HUES64 (cell line): ENCODE results near the gene SERPINH1. TPM values are rescaled to one million over a fixed set of nuclear protein-coding genes. Genes with fewer than 3 reads are reported as not detected.

Experiments
- H3K27ac ChIP-seq: 2 replicates; pipeline ENCODE4 v1.7.0; 2013; ENCODE audit warnings: low read depth, low read length, inconsistent platforms
- H3K27me3 ChIP-seq: 2 replicates; pipeline ENCODE4 v1.6.1; 2013; ENCODE audit warnings: mild to moderate bottlenecking, low read length; ENCODE audit not compliant: insufficient read depth
- H3K36me3 ChIP-seq: 2 replicates; pipeline ENCODE4 v1.6.1; 2013; ENCODE audit warnings: mild to moderate bottlenecking, low read length; ENCODE audit not compliant: insufficient read depth
- H3K4me1 ChIP-seq: 2 replicates; pipeline ENCODE4 v1.6.1; 2013; ENCODE audit warnings: mild to moderate bottlenecking, low read length, moderate library complexity; ENCODE audit not compliant: insufficient read depth
- H3K4me3 ChIP-seq: 2 replicates; pipeline ENCODE4 v1.5.1; 2013; ENCODE audit warnings: mild to moderate bottlenecking, low read length, moderate library complexity
- H3K9ac ChIP-seq: 2 replicates; pipeline ENCODE4 v1.6.1; 2013; ENCODE audit warnings: mild to moderate bottlenecking, low read depth, low read length
- H3K9me3 ChIP-seq: 2 replicates; pipeline ENCODE4 v1.6.1; 2013; ENCODE audit warnings: low read depth, low read length; ENCODE audit not compliant: insufficient read depth
- WGBS: fragments of 150-250, 120-280 bp; methylation state at CpG from one replicate; pipeline ENCODE4 v1.1.7; 2013; ENCODE audit warnings: missing lambda C conversion rate; 5-methylcytosine and 5-hydroxymethylcytosine counted together
- polyA plus RNA-seq, 2 experiments: library from polyadenylated mRNA; stranded (reverse); fragments of 50-300 nt; gene quantifications; one replicate each; pipeline ENCODE4 v1.2.3, GENCODE V29; 2013

SERPINH1 gene
- polyA plus RNA-seq (2013, experiment 1 of 2), result 358 TPM
- polyA plus RNA-seq (2013, experiment 2 of 2), result 392 TPM

GRCh38 chr11:75562048-75562835 is at the start of gene SERPINH1:
SERPINH1 (plus strand) TSS chr11:75562253; CDS start chr11:75566350, 4,097 bp downstream.
- peaks cover 62% of the 10 kb centered on the region for H3K4me1 ChIP-seq
- H3K36me3 ChIP-seq, result peaks cover 29% of the 10 kb centered on the region
- under 1% methylated on average over 51 of the region's 51 CpGs for WGBS
- H3K9ac ChIP-seq, result peak within 1 kb of the TSS; percentile 99
- no peaks in the 10 kb centered on the region for H3K27me3 ChIP-seq
- peak within 1 kb of the TSS; percentile 92 for H3K4me3 ChIP-seq
- no peaks in the 10 kb centered on the region for H3K9me3 ChIP-seq
- peak within 1 kb of the TSS; percentile 99 for H3K27ac ChIP-seq

GRCh38 chr11:75513250-75513649 is 48.8 kb upstream of the SERPINH1 start:
- H3K4me1 ChIP-seq, result peaks cover 5% of the 10 kb centered on the region; the same call in 1 of the 2 replicates
- no peaks in the 10 kb centered on the region for H3K9me3 ChIP-seq
- H3K9ac ChIP-seq, result no peak overlapping the region
- 95% methylated on average over 5 of the region's 5 CpGs for WGBS
- H3K27me3 ChIP-seq, result no peaks in the 10 kb centered on the region
- H3K27ac ChIP-seq, result no peak overlapping the region
- no peaks in the 10 kb centered on the region for H3K36me3 ChIP-seq
- H3K4me3 ChIP-seq, result no peak overlapping the region

GRCh38 chr11:75514596-75514995 is 47.5 kb upstream of the SERPINH1 start:
- Histone ChIP-seq H3K4me1 (peaks cover 6% of the 10 kb centered on the region; the same call in 1 of the 2 replicates), H3K27ac (no peak overlapping the region), H3K9me3 (no peaks in the 10 kb centered on the region), H3K27me3 (no peaks in the 10 kb centered on the region), H3K36me3 (no peaks in the 10 kb centered on the region), H3K9ac (no peak overlapping the region), H3K4me3 (no peak overlapping the region)

- Histone ChIP-seq H3K9ac (no peak overlapping the region), H3K9me3 (no peaks in the 10 kb centered on the region), H3K4me1 (peaks cover 6% of the 10 kb centered on the region; the same call in 1 of the 2 replicates), H3K36me3 (no peaks in the 10 kb centered on the region), H3K27me3 (no peaks in the 10 kb centered on the region), H3K27ac (no peak overlapping the region), H3K4me3 (no peak overlapping the region)
- 93% methylated on average over 3 of the region's 3 CpGs for WGBS
These were observed 45.9 kb upstream of the SERPINH1 start for GRCh38 chr11:75516140-75516539.

DNA sequence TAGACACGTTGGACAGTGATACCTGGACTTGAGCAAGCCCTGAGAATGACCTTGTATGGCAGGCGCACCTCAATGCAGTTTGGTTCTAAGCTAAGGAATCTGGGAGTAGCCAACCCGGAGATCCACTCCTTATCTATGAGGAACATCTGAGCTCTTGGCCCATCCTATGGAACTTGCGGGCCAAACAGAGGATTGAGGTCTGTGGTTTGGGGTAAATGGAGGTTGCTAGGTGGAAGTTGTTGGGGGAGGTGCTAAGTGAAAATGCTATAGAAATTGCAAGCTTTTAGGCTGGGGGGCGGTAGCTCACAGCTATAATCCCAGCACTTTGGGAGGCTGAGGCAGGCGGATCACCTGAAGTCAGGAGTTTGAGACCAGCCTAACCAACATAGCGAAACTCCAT is 45.2 kb upstream of the SERPINH1 start:
- H3K4me3 ChIP-seq, result no peak overlapping the region
- no peaks in the 10 kb centered on the region for H3K36me3 ChIP-seq
- H3K9ac ChIP-seq, result no peak overlapping the region
- WGBS, result 92% methylated on average over 7 of the region's 7 CpGs
- no peaks in the 10 kb centered on the region for H3K27me3 ChIP-seq
- H3K27ac ChIP-seq, result no peak overlapping the region
- H3K9me3 ChIP-seq, result no peaks in the 10 kb centered on the region
- H3K4me1 ChIP-seq, result peaks cover 6% of the 10 kb centered on the region; the same call in 1 of the 2 replicates

- Histone ChIP-seq H3K9me3 (no peaks in the 10 kb centered on the region), H3K4me1 (peaks cover 6% of the 10 kb centered on the region; the same call in 1 of the 2 replicates), H3K27ac (no peak overlapping the region), H3K9ac (no peak overlapping the region), H3K27me3 (peaks cover 5% of the 10 kb centered on the region), H3K4me3 (no peak overlapping the region), H3K36me3 (no peaks in the 10 kb centered on the region)
- 68% methylated on average over 3 of the region's 3 CpGs for WGBS
These were observed 43.9 kb upstream of the SERPINH1 start for GRCh38 chr11:75518204-75518549.

DNA sequence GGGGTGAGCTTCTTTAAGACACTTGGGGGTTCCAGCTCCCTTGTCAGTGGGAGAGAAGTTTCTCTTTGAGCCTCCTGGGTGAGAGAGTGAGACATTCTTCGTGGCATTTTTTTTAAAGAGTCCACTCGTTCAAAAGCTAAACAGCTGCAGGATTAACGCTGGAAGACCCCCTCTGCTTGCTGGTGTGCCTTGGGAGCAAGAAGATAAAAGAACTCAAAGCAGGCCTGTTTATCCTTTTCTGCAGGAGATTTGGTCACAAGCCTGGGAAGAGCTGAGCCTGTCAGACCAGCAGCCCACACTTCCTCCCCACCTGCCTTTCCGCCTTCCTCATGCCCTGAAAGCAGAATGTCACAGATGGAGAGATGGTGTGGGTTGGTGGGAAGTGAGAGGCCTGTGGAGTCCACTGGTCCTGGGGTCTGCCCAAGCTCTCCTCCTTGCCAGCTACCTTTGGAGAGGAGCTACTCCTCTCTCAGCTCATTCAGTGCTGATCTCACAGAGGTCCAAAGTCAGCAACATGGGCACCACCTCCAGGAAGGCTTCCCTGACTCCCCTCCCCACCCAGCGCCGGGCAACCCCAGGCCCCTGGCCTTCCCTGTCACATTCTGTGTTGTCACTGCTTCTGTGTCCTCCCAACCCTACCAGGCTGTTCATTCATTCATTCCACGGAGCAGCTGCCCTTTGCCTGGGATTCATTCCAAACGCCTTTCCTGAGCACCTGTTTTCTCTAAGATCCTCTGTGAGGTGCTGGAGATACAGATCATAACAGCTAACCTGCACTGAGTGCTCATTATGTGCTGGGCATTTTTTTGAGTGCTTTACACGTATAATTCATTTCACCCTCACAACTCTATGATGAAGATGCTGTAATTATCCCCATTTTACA is 43.0 kb upstream of the SERPINH1 start:
- no peak overlapping the region for H3K27ac ChIP-seq
- H3K36me3 ChIP-seq, result no peaks in the 10 kb centered on the region
- no peaks in the 10 kb centered on the region for H3K9me3 ChIP-seq
- WGBS, result 76% methylated on average over 9 of the region's 9 CpGs
- no peak overlapping the region for H3K4me3 ChIP-seq
- no peak overlapping the region for H3K9ac ChIP-seq
- H3K4me1 ChIP-seq, result peaks cover 6% of the 10 kb centered on the region; the same call in 1 of the 2 replicates
- H3K27me3 ChIP-seq, result peaks cover 14% of the 10 kb centered on the region

GRCh38 chr11:75520688-75521087 is 41.4 kb upstream of the SERPINH1 start:
- H3K4me3 ChIP-seq, result no peak overlapping the region
- H3K4me1 ChIP-seq, result peaks cover 9% of the 10 kb centered on the region; the same call in 1 of the 2 replicates
- H3K36me3 ChIP-seq, result no peaks in the 10 kb centered on the region
- 94% methylated on average over 7 of the region's 7 CpGs for WGBS
- H3K27ac ChIP-seq, result no peak overlapping the region
- peaks cover 28% of the 10 kb centered on the region for H3K27me3 ChIP-seq
- no peak overlapping the region for H3K9ac ChIP-seq
- no peaks in the 10 kb centered on the region for H3K9me3 ChIP-seq

GRCh38 chr11:75522286-75523044 is 39.6 kb upstream of the SERPINH1 start:
- Histone ChIP-seq H3K36me3 (no peaks in the 10 kb centered on the region), H3K9ac (no peak overlapping the region), H3K27me3 (peaks cover 32% of the 10 kb centered on the region), H3K27ac (no peak overlapping the region), H3K9me3 (no peaks in the 10 kb centered on the region), H3K4me1 (peaks cover 9% of the 10 kb centered on the region; the same call in 1 of the 2 replicates), H3K4me3 (no peak overlapping the region)
- 82% methylated on average over 7 of the region's 7 CpGs for WGBS

GRCh38 chr11:75523189-75523588 is 38.9 kb upstream of the SERPINH1 start:
- H3K27me3 ChIP-seq, result peaks cover 32% of the 10 kb centered on the region
- H3K4me1 ChIP-seq, result peaks cover 5% of the 10 kb centered on the region; the same call in 1 of the 2 replicates
- no peaks in the 10 kb centered on the region for H3K9me3 ChIP-seq
- H3K9ac ChIP-seq, result no peak overlapping the region
- no peak overlapping the region for H3K27ac ChIP-seq
- no peaks in the 10 kb centered on the region for H3K36me3 ChIP-seq
- WGBS, result 89% methylated on average over 5 of the region's 5 CpGs
- no peak overlapping the region for H3K4me3 ChIP-seq
